K562 (cell line): Measurements from ENCODE around the gene CNKSR3. TPM values are rescaled to one million over a fixed set of nuclear protein-coding genes. Genes with fewer than 3 reads are reported as not detected.

Source experiments
- ATAC-seq: fragments of 200-7000 bp; cut with Tn5 transposase; 3 replicates; pipeline ENCODE4 v1.9.1; 2020; ENCODE audit warnings: moderate library complexity
- BruUV-seq: library from RNA; stranded (reverse); fragments of 400-500 nt; replicated peaks from 2 replicates; lab custom pipeline; 2021; lab: Mats Ljungman, UMichigan
- CTCF ChIA-PET: fragments of 300-600 bp; formaldehyde crosslinking; extraction: SDS; loops from one replicate; lab custom pipeline; 2021; ENCODE audit warnings: low intra/inter-chr PET ratio; lab: Yijun Ruan, JAX
- POLR2A ChIA-PET: fragments of 300-600, 350-650 bp; sonication (Branson Sonifier 250); formaldehyde crosslinking; extraction: SDS; loops from one replicate; lab custom pipeline; 2021; ENCODE audit warnings: antibody characterized with exemption, inconsistent platforms; lab: Yijun Ruan, JAX
- DNase-seq, 4 experiments: peaks; one replicate each; pipeline versions ENCODE4 v3.0.0 to v3.0.0-alpha.2; 2011 to 2018; ENCODE audit warnings: low spot score in 3 of 4, mixed read lengths in 3 of 4; ENCODE audit errors: extremely low read depth in 1 of 4
- FAIRE-seq: peaks from 2 replicates; lab custom pipeline; 2011; peaks lifted over from hg19 to GRCh38; lab: Jason Lieb, UNC
- H2AFZ ChIP-seq: 2 replicates; pipeline ENCODE4 v1.6.0; 2011; ENCODE audit warnings: low read depth, low read length, control low read depth, inconsistent platforms
- H3K27ac ChIP-seq: fragments of 200-600 bp; 3 replicates; pipeline ENCODE4 v1.8.0; 2011; ENCODE audit warnings: low read depth, mild to moderate bottlenecking, control low read depth, inconsistent platforms, low read length, moderate library complexity, mixed read lengths; ENCODE audit errors: extremely low read depth
- H3K27me3 ChIP-seq, 2 experiments: fragments of 300-600 bp in 1 of 2; 2 replicates in 1 of 2; 3 replicates in 1 of 2; pipeline versions ENCODE4 v1.6.0 to v1.8.0; 2011; ENCODE audit warnings: inconsistent platforms in 2 of 2, low read length in 2 of 2, mild to moderate bottlenecking in 1 of 2, mixed read lengths in 1 of 2, moderate library complexity in 1 of 2; ENCODE audit not compliant: control insufficient read depth in 2 of 2, insufficient read depth in 2 of 2
- H3K36me3 ChIP-seq: fragments of 300-600 bp; 3 replicates; pipeline ENCODE4 v1.8.0; 2011; ENCODE audit warnings: mild to moderate bottlenecking, low read length, inconsistent platforms; ENCODE audit not compliant: control insufficient read depth, insufficient read depth
- H3K4me1 ChIP-seq, 2 experiments: fragments of 200-600 bp in 1 of 2; replicated peaks in 1 of 2; 2 replicates in 1 of 2; 3 replicates in 1 of 2; pipeline versions ENCODE4 v1.5.1 to v1.8.0; 2011; ENCODE audit warnings: inconsistent platforms in 2 of 2, low read length in 2 of 2, mild to moderate bottlenecking in 1 of 2, mixed read lengths in 1 of 2, moderate library complexity in 1 of 2; ENCODE audit not compliant: control insufficient read depth in 2 of 2, insufficient read depth in 2 of 2
- H3K4me2 ChIP-seq: 2 replicates; pipeline ENCODE4 v1.6.1; 2011; ENCODE audit warnings: low read length, control low read depth, inconsistent platforms, mixed read lengths; ENCODE audit not compliant: insufficient read depth
- H3K4me3 ChIP-seq: fragments of 200-600 bp; sonication (generic), shearing (Covaris generic); 2 replicates; pipeline ENCODE4 v1.5.1; 2016; ENCODE audit warnings: control low read depth, inconsistent platforms
- H3K79me2 ChIP-seq: fragments of 200-600 bp; 3 replicates; pipeline ENCODE4 v1.8.0; 2011; ENCODE audit warnings: low read length, inconsistent platforms; ENCODE audit not compliant: control insufficient read depth, insufficient read depth
- H3K9ac ChIP-seq, 2 experiments: 2 replicates each; pipeline versions ENCODE4 v1.6.0 to v1.6.1; 2011; ENCODE audit warnings: low read depth in 2 of 2, low read length in 2 of 2, control low read depth in 1 of 2, inconsistent platforms in 1 of 2, mild to moderate bottlenecking in 1 of 2, mixed read lengths in 1 of 2; ENCODE audit not compliant: insufficient read depth in 1 of 2
- H3K9me1 ChIP-seq: one replicate; pipeline ENCODE4 v1.6.0; 2011; ENCODE audit warnings: inconsistent platforms, mild to moderate bottlenecking, low read length, moderate library complexity; ENCODE audit not compliant: control insufficient read depth, insufficient read depth
- H3K9me3 ChIP-seq: replicated peaks from 2 replicates; pipeline ENCODE4 v1.5.1; 2011; ENCODE audit warnings: low read depth, low read length, inconsistent platforms; ENCODE audit not compliant: control insufficient read depth, insufficient read depth
- H4K20me1 ChIP-seq: replicated peaks from 2 replicates; pipeline ENCODE4 v1.6.1; 2011; ENCODE audit warnings: low read length, inconsistent platforms, mixed read lengths; ENCODE audit not compliant: control insufficient read depth, insufficient read depth
- ARNT ChIP-seq, 2 experiments: fragments of 450-650 bp; IDR thresholded peaks; 2 replicates each; pipeline ENCODE4 v1.6.1; 2016; ENCODE audit warnings: mild to moderate bottlenecking in 1 of 2
- CREBBP ChIP-seq: IDR thresholded peaks from one replicate; pipeline ENCODE4 v1.6.1; 2012; ENCODE audit warnings: low read depth, mild to moderate bottlenecking, control low read depth, inconsistent platforms, low read length
- JUN ChIP-seq, 2 experiments: sonication (generic) in 1 of 2; formaldehyde crosslinking in 1 of 2; IDR thresholded peaks; 2 replicates each; pipeline versions ENCODE4 v1.6.1 to v1.8.0; 2012 to 2022; ENCODE audit warnings: borderline replicate concordance in 2 of 2, mild to moderate bottlenecking in 2 of 2, improper control_type of control experiment in 1 of 2, low read depth in 1 of 2, low read length in 1 of 2, missing genetic modification reagents in 1 of 2
- PPARD ChIP-seq: fragments of 250-450 bp; sonication (Bioruptor Pico); IDR thresholded peaks from 2 replicates; pipeline ENCODE4 v1.8.0; 2022; ENCODE audit warnings: inconsistent platforms, mild to moderate bottlenecking, moderate library complexity
- ZNF232 ChIP-seq: sonication (generic); formaldehyde crosslinking; IDR thresholded peaks from 2 replicates; pipeline ENCODE4 v1.8.0; 2022; ENCODE audit warnings: mild to moderate bottlenecking, missing genetic modification reagents
- WGBS: fragments of 100-300 bp; shearing (Covaris generic); methylation state at CpG from one replicate; pipeline ENCODE4 v1.1.6; 2016; ENCODE audit warnings: low coverage, mixed read lengths; ENCODE audit not compliant: insufficient coverage; ENCODE audit errors: missing lambda C conversion rate; 5-methylcytosine and 5-hydroxymethylcytosine counted together
- in situ Hi-C: fragments of 300-500 bp; cut with MboI; formaldehyde crosslinking; loops from 4 replicates; pipeline ENCODE4 v1.15.0; 2018; ENCODE audit warnings: inconsistent platforms, mixed read lengths
- intact Hi-C: fragments of 100-400 bp; cut with micrococcal nuclease; formaldehyde crosslinking; loops from 2 replicates; pipeline ENCODE4 v1.14.2; 2022
- polyA plus RNA-seq, 8 experiments: library from polyadenylated mRNA; depleted of rRNA in 4 of 8; stranded (reverse) in 5 of 8; unstranded in 3 of 8; fragments of >200 nt; fragmentation: Nextera tagmentation in 2 of 8; fragmentation: Illumina TruSeq in 1 of 8; extraction: Ambion mirVana in 2 of 8; extraction: Trizol in 1 of 8; gene quantifications; 2 replicates each; pipeline versions ENCODE4 v1.2.1 to v1.2.3, GENCODE V29; 2011 to 2014; ENCODE audit warnings: inconsistent platforms in 1 of 8, missing spikeins in 1 of 8
- total RNA-seq, 7 experiments: library from RNA; depleted of rRNA in 6 of 7; stranded (reverse); fragments of >200 nt in 6 of 7; fragmentation: Illumina TruSeq in 2 of 7; extraction: Trizol in 2 of 7; gene quantifications; 2 replicates each; pipeline versions ENCODE4 v1.2.1 to v1.2.3, GENCODE V29; 2011 to 2021; ENCODE audit warnings: low replicate concordance in 1 of 7
- TF ChIP-seq, protein P1 (sequence below): fragments of 250-450 bp; sonication (Bioruptor Pico); IDR thresholded peaks from 2 replicates; pipeline ENCODE4 v1.8.0; 2022; ENCODE audit warnings: inconsistent platforms
- TF ChIP-seq, protein P2 (sequence below): sonication (generic); formaldehyde crosslinking; IDR thresholded peaks from 2 replicates; pipeline ENCODE4 v1.9.0; 2022; ENCODE audit warnings: mild to moderate bottlenecking, missing genetic modification reagents

Gene CNKSR3
- total and polyA plus RNA-seq, 9 of the 15 experiments (the other 6 are each of a cell fraction or from before 2014, with no cell fraction given) = 4.5 to 29.6 (median 9.5) TPM

DNA sequence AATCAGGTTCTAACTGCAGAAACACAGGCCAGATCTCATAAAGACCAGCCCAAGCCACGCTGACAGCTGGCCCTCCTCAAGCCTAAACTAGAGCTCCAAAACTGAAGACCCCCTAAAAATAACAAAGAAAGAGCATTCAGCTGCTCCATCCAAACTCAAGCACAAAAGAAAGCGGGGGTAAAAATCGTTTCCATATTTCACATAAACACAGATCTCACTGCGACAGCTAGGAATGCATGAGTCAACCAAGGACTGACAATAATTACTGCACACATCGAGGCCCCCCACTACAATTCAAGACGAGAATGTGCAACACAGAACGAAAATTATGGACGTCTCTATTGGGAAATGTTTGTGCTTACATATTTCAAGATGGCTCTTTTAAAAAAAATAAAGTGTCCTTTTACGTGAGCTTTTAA is 31.1 kb downstream of the CNKSR3 start (continued):
- TF ChIP-seq, protein P1, sequence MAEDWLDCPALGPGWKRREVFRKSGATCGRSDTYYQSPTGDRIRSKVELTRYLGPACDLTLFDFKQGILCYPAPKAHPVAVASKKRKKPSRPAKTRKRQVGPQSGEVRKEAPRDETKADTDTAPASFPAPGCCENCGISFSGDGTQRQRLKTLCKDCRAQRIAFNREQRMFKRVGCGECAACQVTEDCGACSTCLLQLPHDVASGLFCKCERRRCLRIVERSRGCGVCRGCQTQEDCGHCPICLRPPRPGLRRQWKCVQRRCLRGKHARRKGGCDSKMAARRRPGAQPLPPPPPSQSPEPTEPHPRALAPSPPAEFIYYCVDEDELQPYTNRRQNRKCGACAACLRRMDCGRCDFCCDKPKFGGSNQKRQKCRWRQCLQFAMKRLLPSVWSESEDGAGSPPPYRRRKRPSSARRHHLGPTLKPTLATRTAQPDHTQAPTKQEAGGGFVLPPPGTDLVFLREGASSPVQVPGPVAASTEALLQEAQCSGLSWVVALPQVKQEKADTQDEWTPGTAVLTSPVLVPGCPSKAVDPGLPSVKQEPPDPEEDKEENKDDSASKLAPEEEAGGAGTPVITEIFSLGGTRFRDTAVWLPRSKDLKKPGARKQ (CRISPR knock-in tag) = no peak

DNA sequence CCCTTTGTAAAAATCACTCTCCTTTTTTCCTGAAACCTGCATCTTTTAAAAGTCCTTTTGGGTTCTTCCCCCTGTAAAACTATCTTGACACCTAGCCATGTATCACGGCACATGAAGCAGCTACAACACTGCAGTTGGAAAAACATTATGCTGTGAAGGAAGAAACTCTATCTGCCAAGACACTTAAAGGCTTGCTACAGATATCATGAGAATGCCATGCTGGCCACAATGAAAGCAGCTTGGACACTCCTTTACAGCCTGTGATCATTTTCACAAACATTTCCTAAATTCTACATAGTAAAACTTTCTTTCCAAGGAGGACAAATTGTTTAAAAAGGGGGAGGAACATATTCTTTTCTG is 31.8 kb downstream of the CNKSR3 start:
- no peak overlapping the region for H3K4me3 ChIP-seq
- H3K9me1 ChIP-seq = no peaks in the 10 kb centered on the region
- no TSS peak for BruUV-seq
- no peak overlapping the region for H3K9ac ChIP-seq
- CTCF ChIA-PET = no interaction called here
- H3K4me2 ChIP-seq = no peak overlapping the region
- peaks cover 9 to 10% of the 10 kb centered on the region in 2 experiments; a peak in 3 of 5 replicates for H3K4me1 ChIP-seq
- H3K36me3 ChIP-seq = no peaks in the 10 kb centered on the region
- peaks cover 6% of the 10 kb centered on the region for H4K20me1 ChIP-seq
- FAIRE-seq (no peak), ATAC-seq (no peak), DNase-seq (no peak)
- intact Hi-C loops = no loop called here
- no peak overlapping the region for H3K27ac ChIP-seq
- H2AFZ ChIP-seq = no peak overlapping the region
- POLR2A ChIA-PET = interaction anchor here (0.5 to 1.0 kb wide), 5 partner anchors 11 to 1496 kb away, joined by 3 to 5 read pairs (median 3); partner anchors contain the start of gene FBXO5
- in situ Hi-C loops = no loop called here
- H3K79me2 ChIP-seq = peaks cover 72% of the 10 kb centered on the region
- 70% methylated on average over 1 of the region's 1 CpG for WGBS
- no peaks in the 10 kb centered on the region for H3K9me3 ChIP-seq
- H3K27me3 ChIP-seq = no peaks in the 10 kb centered on the region
- TF ChIP-seq, protein P2, sequence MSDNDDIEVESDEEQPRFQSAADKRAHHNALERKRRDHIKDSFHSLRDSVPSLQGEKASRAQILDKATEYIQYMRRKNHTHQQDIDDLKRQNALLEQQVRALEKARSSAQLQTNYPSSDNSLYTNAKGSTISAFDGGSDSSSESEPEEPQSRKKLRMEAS (CRISPR knock-in tag) = no peak
- TF ChIP-seq ZNF232 (CRISPR knock-in tag) (no peak), PPARD (CRISPR knock-in tag) (no peak), JUN (IDR thresholded peaks at IDR 0.05; ENCODE audit: borderline replicate concordance, low read depth, low read length) (no peak), JUN (CRISPR knock-in tag; IDR thresholded peaks at IDR 0.05; ENCODE audit: borderline replicate concordance) (no peak), CREBBP (no peak), ARNT (IDR thresholded peaks at IDR 0.05) (no peak)
